Activated CD4-positive, alpha-beta T cell treated with anti-CD3 and anti-CD28 coated beads for 24 hours (primary cell): ENCODE measurements around the gene FILIP1L.
"Not testable (repeated sequence)": the region's sequence is repeated elsewhere in the genome, so short reads cannot be mapped to it uniquely, and the experiment has no call there.

Experiments used
- DNase-seq, 2 donors: peaks; one replicate each; pipeline ENCODE4 v3.0.0-alpha.2; 2020; ENCODE audit warnings: low read depth in 2 of 2

Gene FILIP1L

DNA sequence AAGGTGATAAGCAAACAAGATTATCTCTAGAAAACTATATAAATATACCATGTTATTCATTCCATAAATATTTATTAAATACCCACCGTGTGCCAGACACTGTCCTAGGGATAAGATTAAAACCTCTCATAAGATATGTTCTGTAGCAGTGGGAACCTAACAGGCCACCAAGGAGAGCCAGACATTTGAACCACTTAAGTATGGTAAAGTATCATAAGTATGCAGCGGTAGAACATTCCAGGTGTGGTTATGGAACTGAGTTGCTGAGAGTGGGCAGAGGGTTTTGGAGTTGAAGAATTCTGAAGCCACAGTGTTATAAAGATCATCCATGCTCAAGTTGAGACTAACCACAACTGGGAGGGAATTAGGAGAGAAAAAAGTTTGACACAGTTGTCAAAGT is 14.7 kb downstream of the FILIP1L start:
- DNase-seq, result no peak

DNA sequence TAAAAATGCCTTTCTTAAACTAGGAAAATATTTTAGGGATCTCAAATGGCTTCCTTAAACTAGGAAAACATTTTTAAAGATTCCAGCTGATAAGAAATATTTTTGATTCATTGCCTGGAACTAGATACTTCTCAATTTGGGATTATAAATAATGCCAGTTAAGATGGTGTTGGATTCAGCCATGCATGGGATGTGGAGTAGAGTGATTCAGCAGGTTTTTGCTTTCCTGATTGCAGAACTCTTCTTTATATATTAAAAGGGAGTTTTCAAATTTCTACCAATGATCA is 15.6 kb downstream of the FILIP1L start:
- DNase-seq, result no peak

DNA sequence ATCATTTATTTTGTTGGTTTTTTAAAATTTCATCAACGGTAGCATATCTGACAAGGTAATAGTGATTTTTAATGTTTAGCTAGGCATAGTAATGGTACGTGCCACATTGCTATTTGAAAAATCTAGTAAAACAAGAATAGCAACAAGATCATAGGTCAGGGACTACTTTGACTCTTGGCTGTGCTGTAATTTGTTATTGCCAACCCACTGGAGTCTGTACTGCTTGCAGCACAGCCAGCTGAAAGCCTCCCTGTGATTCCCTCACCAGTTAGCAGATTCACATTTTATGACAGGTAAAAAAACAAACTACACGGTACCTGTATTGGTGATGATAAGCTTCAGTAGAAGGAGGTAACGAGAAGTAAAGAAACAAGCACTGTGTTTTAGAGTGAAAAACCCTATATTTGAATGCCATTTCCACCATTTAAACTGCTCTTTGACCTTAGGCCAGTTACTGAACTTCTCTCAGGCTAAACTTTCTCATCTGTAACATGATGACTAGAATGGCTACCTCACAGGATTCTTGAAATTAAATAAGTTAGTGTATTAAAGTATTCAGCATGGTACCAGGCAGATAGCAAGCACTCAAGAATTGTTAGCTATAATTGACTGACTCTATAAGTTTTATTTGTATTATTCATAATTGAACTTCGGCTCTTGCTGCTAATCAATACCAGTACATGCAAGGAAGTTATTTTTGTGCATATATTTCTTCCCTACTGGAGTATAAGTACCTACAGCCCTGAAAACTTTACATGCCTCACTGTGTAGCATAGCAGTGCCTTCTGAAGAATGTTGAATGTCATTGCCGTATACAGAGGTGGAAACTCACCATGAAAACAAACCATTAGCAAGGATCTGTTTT is 16.1 kb downstream of the FILIP1L start:
- no peak for DNase-seq

- no peak for DNase-seq
Observed at GRCh38 chr3:100096866-100097265, 17.4 kb downstream of the FILIP1L start.

GRCh38 chr3:100096286-100096685 is 18.0 kb downstream of the FILIP1L start:
- not testable (repeated sequence) for DNase-seq

DNA sequence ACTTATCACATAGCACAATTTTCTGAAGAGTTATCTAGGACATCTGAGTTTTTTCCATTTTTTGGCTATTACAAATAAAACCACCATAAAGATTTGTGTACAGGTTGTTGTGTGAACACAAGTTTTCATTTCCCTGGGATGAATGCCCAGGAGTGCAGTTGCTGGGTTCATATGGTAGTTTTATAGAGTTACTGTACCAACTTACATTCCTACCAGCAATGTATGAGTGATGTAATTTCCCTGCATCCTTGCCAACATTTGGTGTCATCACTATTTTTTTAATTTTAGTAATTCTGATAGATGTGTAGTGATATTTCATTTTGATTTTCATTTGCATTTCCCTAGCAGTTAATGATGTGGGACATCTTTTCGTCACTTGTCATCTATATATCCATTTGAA is 20.5 kb downstream of the FILIP1L start:
- no peak for DNase-seq

GRCh38 chr3:100090669-100091005 is 23.7 kb downstream of the FILIP1L start:
- DNase-seq, result no peak

- DNase-seq, result no peak
Observed at GRCh38 chr3:100089812-100090668, 24.3 kb downstream of the FILIP1L start.

- DNase-seq, result no peak
Observed at GRCh38 chr3:100088735-100089368, 25.4 kb downstream of the FILIP1L start.

DNA sequence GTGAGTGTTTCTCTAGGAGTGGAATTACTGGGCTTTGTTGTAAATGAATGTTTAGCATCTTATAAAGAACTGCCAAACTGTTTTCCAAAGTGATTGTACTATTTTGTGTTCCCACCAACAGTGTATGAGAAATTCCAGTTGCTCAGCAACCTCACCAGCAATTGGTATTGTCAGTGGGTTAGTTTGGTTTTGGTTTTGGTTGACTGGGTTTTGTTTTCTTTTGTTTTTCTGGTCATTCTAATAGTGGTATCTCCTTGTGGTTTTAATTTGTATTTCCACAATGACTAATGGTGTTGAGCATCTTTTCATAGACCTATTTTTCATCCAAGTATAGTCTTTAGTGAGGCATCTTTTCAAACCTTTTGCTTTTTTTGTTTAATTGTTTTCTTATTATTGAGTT is 27.1 kb downstream of the FILIP1L start:
- no peak for DNase-seq

DNA sequence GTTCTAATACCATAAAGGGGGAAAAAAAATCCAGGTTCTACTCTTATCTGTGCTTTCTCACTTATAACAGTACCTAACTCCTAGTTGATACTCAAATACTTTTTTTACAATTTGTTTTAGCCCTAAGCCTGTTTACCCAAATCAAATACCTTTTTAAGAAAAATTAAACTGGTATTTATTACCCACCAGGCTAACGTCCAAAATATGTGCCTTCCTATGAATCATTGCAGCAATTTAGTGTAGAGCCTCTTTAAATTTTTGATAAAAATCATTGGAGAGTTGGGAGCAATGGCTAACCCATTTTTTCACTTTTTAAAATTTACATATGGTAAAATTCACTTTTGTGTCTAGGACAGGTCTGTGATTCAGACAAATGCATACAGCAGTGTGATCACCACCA is 27.9 kb downstream of the FILIP1L start:
- DNase-seq, result no peak

GRCh38 chr3:100084100-100084806 is 30.0 kb downstream of the FILIP1L start:
- no peak for DNase-seq

DNA sequence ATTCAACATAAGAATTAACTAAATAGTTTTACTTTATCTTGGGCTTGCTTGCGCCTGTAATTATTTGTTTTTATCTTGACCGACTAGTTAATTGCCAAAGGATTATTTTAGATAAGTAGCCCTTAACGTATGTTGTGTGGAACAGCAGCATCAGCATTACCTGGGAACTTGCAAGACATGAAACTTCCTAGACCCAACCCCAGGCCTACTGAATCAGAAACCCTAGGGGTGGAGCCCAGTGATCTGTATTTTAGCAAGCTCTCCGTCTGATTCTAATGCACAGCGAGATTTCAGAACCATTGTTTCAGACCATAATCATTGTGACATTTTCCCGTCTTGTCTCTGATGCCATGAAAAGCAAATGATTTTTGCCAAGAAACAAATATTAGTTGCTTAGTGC is 31.1 kb downstream of the FILIP1L start:
- DNase-seq, result no peak

GRCh38 chr3:100082714-100083113 is 31.6 kb downstream of the FILIP1L start:
- no peak for DNase-seq

GRCh38 chr3:100081986-100082692 is 32.2 kb downstream of the FILIP1L start:
- DNase-seq, result no peak

- no peak for DNase-seq
Observed at GRCh38 chr3:100081311-100081710, 33.0 kb downstream of the FILIP1L start.

DNA sequence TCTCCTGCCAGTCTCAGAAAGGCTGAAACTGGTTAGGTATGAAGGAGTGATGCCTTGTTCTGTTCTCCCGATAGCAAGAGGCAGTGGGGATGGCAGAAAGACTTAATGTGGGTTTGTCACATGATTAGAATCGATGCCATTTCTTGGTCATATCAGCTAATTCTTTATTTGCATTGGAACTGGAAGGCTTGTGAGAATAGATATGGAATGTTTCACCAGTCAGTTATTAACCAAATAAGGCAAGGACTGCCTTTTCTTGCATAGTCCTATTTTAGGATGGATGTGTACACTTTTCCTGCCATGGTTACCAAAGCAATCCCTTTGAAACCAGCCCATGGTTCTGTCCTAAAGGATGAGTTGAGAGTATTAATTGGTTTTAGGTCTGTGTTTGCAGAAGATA is 33.7 kb downstream of the FILIP1L start:
- no peak for DNase-seq

- DNase-seq, result no peak
Observed at GRCh38 chr3:100079328-100079727, 35.0 kb downstream of the FILIP1L start.

- DNase-seq, result no peak
Observed at GRCh38 chr3:100076731-100077529, 37.4 kb downstream of the FILIP1L start.

DNA sequence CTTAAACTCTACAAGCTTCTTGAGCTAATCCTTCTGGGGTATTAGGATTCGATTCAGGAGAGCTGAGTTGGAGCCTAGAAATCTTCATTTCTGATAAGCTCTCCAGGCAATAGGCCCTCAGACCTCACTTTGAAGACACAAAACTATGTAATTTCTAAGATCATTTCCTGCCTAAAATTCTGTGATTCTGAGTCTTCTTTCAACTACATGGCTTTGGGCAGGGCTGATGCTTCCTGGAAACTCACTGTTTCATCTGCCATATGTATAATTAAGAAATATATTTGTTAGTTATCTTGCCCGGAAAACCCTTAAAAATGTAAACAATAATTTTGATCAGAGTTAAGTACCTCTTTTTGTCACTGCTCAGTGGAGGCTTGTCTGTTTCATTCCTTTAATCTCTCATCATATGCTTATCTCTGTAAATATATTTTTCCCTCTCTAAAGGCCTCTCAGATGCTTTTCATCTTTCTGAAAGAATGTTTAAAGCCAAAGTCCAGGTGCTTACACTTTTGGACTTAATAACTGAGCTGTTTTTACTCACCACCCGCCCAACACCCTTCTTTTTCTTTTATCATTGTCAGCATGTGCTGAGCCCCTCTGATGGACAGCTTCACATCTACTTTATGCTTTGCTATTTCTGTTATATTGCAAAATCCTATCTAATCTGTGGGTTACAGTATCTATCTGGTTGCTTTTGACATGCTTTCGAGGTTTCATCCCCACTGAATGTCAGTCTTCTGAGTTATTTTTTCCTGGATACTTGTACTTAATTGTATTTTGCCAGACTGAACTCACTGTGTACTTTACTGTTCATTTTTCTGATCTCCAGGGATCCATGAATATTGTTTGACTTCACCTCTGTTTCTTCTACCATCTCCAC is 38.2 kb downstream of the FILIP1L start:
- no peak for DNase-seq
